Measurements from ENCODE around the gene CCL11.

DNA sequence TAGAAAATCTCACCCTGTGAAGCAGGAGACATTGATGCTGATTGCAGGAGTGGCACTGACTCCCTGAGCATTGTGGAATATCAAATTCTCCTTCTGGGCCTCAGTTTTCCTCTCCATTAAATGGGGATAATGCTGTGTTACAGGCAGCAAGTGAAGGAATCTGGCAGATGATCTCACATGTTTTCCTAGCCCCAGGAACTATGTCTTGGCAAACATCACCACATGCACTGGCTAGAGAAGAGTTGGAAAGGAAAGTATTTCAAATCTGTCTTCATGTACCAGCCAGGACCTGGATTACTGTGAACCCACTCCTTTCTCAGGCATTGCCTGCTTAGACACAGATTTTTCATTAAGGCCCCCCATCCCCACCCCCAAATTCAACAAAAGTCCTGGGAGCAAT is 20.1 kb downstream of the CCL11 start:
- TF ChIP-seq SP1 (IDR thresholded peaks at IDR 0.05; ENCODE audit: low read depth, low read length) (no peak), TAF1 (IDR thresholded peaks at IDR 0.05; ENCODE audit: low read depth, low read length) (no peak), KDM1A (IDR thresholded peaks at IDR 0.05; ENCODE audit: borderline replicate concordance, low read length) (0 out of 2 replicates have a peak, but pooled peaks have one; percentile 18), EZH2 (IDR thresholded peaks at IDR 0.05; ENCODE audit: low read depth, low read length, severe bottlenecking) (no peak), POLR2A (IDR thresholded peaks at IDR 0.05; ENCODE audit: control extremely low read depth in 1 of 2, low read depth in 2 of 2, low read length in 2 of 2) (no peak), BRCA1 (IDR thresholded peaks at IDR 0.05; ENCODE audit: low read depth, low read length) (no peak), RAD21 (IDR thresholded peaks at IDR 0.05 in 1 of 2, conservative IDR thresholded peaks at IDR 0.05 in 1 of 2; ENCODE audit: low read depth in 2 of 2, low read length in 2 of 2) (no peak), RFX5 (IDR thresholded peaks at IDR 0.05; ENCODE audit: borderline replicate concordance, low read depth, low read length) (no peak), YY1 (IDR thresholded peaks at IDR 0.05; ENCODE audit: low read depth, low read length) (no peak)
- TF ChIP-seq, protein P1, sequence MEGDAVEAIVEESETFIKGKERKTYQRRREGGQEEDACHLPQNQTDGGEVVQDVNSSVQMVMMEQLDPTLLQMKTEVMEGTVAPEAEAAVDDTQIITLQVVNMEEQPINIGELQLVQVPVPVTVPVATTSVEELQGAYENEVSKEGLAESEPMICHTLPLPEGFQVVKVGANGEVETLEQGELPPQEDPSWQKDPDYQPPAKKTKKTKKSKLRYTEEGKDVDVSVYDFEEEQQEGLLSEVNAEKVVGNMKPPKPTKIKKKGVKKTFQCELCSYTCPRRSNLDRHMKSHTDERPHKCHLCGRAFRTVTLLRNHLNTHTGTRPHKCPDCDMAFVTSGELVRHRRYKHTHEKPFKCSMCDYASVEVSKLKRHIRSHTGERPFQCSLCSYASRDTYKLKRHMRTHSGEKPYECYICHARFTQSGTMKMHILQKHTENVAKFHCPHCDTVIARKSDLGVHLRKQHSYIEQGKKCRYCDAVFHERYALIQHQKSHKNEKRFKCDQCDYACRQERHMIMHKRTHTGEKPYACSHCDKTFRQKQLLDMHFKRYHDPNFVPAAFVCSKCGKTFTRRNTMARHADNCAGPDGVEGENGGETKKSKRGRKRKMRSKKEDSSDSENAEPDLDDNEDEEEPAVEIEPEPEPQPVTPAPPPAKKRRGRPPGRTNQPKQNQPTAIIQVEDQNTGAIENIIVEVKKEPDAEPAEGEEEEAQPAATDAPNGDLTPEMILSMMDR (IDR thresholded peaks at IDR 0.05; ENCODE audit: control extremely low read depth in 1 of 3, insufficient read depth in 1 of 3, low read depth in 1 of 3, low read length in 3 of 3): no peak
